LNCaP clone FGC (cell line): ENCODE results near the gene UBE2N.
"Not testable (repeated sequence)": the region's sequence is repeated elsewhere in the genome, so short reads cannot be mapped to it uniquely, and the experiment has no call there.

Experiments used
- DNase-seq: peaks from one replicate; pipeline ENCODE4 v3.0.0-alpha.2; 2011; ENCODE audit warnings: low read depth
- H3K4me3 ChIP-seq: 2 replicates; pipeline ENCODE4 v1.5.1; 2011; ENCODE audit warnings: mild to moderate bottlenecking, low read depth, low read length, control low read depth
- TF ChIP-seq, protein P1 (sequence below): IDR thresholded peaks from 2 replicates; pipeline ENCODE4 v1.5.1; 2012; ENCODE audit warnings: mild to moderate bottlenecking; ENCODE audit not compliant: control insufficient read depth, insufficient read depth; ENCODE audit errors: extremely low read depth

UBE2N gene

DNA sequence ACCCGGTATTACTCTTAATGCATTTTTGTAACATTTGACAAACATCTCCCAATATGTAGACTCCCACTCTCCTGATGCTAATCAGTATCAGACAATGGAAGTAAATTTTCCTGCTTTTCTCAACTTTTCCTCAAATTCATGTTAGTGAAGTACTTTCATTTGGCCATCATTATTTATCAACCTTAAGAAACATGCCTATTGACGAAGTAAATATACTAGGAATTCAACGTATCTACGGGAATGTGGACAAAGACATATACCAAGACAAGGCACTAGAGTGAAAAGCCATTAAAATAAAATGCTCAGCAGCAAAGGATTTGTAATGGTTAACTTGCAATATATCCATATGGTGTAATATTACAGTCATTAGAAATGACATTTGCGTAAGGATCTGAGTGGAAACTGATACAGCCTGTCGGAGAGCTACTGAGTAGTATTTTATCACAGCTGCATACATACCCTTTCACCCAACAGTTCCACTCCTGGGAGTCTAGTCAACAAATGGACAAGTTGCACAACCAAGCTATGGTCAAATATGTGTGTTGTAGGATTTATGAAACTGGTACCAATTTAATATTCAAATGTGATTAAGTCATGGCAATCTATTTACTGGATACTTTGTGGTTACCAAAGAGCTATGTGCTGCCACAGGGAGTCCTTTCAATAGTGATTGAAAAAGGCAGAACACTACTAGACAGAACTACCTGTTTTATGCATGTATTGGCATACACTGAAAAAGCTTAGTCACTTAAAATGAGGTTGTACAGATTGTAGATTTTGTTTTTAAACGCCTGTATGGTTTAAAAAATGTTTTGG lies 37.6 kb downstream of the UBE2N start:
- TF ChIP-seq, protein P1, sequence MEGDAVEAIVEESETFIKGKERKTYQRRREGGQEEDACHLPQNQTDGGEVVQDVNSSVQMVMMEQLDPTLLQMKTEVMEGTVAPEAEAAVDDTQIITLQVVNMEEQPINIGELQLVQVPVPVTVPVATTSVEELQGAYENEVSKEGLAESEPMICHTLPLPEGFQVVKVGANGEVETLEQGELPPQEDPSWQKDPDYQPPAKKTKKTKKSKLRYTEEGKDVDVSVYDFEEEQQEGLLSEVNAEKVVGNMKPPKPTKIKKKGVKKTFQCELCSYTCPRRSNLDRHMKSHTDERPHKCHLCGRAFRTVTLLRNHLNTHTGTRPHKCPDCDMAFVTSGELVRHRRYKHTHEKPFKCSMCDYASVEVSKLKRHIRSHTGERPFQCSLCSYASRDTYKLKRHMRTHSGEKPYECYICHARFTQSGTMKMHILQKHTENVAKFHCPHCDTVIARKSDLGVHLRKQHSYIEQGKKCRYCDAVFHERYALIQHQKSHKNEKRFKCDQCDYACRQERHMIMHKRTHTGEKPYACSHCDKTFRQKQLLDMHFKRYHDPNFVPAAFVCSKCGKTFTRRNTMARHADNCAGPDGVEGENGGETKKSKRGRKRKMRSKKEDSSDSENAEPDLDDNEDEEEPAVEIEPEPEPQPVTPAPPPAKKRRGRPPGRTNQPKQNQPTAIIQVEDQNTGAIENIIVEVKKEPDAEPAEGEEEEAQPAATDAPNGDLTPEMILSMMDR: no peak
- DNase-seq: no peak
- H3K4me3 ChIP-seq: no peak overlapping the region

DNA sequence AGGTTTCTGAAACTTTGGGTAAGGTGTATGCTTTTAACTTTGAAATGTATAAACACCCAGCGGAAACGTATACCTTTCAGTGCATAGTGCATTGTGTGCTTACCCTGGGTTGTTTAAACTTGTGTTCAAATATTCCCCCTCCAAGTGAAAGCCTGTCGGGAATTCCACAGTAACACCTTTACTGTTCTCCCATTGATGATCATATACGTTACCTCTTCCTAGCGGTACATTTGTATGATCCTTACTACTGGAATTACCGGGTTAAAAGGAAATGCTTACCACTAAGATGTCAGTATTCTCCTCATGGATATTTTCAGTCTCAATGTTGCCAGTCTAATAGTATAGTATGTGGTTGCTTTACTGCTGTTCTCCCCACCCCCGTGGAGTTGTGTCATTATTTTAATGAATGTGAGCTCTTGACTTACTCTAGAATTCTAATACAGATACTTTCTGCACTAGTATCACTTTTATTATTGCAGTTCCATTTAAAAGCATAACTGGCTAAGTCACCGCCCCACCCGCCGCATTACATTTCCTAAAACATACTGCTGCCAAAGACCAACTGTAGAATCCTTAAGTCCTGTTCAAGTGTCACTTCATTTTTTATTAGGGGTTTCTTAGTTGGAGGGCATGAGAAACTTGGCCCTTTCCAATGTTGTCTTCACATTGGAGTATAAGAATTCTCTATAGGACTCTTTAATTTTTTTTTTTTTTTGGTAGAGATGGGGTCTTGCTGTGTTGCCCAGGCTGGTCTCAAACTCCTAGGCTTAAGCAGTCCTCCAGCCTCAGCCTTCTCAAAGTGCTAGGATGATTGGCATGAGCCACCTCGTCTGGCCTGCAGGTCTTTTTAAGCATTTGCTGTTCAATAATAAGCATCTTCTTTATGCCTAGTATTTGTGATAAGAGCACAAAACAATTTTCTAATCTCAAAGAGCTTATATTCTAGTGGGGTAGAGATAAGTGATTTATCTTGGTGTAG lies 39.1 kb downstream of the UBE2N start:
- H3K4me3 ChIP-seq: no peak overlapping the region
- DNase-seq: no peak
- TF ChIP-seq, protein P1: no peak

- H3K4me3 ChIP-seq, DNase-seq: not testable (repeated sequence)
These were observed 42.4 kb downstream of the UBE2N start for GRCh38 chr12:93399183-93399863.

DNA sequence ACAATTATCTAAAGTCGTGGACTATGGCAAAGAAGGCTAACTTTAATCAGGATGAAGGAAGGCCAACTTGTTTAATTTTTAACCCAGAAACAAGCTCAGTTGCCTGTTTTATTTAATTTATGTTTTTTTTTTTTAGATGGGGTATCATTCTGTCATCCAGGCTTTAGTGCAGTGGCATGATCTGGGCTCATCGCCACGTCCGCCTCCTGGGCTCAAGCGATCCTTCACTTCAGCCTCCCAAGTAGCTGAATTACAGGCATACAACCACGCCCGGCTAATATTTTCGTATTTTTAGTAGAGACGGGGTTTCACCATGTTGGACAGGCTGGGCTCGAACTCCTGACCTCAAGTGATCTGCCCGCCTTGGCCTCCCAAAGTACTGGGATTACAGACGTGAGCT lies 44.3 kb downstream of the UBE2N start:
- no peak overlapping the region for H3K4me3 ChIP-seq
- no peak for DNase-seq
- TF ChIP-seq, protein P1: no peak

DNA sequence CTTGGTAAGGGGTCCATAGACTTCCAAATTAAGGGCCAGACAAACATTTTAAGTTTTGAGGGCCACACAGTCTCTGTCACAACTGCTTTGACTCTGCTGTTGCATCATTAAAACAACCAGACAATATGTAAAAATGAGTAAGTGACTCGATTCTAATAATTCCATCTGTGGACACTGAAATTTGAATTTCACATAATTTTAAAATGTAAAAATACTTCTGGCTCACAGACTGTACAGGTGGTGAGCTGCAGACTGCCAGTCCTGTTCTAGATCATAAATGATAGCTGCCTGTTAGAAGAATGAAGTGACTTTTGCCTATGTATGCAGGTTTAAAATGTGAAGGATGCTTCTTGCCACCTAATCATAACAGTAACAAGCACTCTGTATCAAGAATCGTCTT lies 48.3 kb downstream of the UBE2N start:
- DNase-seq: no peak
- TF ChIP-seq, protein P1: no peak
- no peak overlapping the region for H3K4me3 ChIP-seq

DNA sequence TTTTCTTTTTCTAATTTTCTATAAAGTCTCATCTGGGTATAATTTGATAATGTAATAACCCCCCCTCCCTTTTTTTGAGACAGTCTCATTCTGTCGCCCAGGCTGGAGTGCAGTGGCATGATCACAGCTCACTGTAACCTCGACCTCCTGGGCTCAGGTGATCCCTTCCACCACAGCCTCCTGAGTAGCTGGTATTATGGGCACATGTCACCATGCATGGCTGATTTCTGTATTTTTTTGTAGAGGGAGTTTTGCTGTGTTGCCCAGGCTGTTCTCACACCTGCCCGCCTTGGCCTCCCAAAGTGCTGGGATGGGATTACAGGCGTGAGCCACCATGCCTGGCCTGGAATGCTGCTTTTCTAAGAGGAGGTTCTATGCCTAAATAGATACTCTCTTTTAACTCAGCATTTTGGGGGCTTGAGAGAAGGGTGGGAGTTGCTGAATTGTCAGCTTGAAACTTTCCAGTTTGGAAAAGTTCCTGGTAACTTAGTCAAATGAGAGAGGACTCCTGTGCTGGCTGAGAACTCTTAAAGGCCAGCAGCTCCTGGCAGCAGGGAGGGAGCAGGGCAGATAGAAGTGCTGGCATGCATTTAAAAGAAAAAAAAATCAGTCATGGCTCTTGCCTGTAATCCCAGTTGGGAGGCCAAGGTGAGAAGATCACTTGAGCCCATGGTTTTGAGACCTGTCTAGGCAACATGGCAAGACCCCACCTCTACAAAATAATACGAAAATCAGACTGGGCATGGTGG lies 51.0 kb downstream of the UBE2N start:
- no peak for DNase-seq
- TF ChIP-seq, protein P1: no peak
- peak overlapping the region; percentile 2; the same call in 1 of the 2 replicates for H3K4me3 ChIP-seq
